KOPT-K1 (cell line): ENCODE measurements around the gene SH2D3A.

Experiments used
- H3K27ac ChIP-seq: fragments of 200-600 bp; sonication (generic); 2 replicates; pipeline ENCODE4 v1.5.1; 2016; ENCODE audit warnings: antibody characterized with exemption, mild to moderate bottlenecking, low read depth, low read length; ENCODE audit not compliant: poor library complexity, severe bottlenecking
- H3K36me3 ChIP-seq: fragments of 200-600 bp; sonication (generic); 2 replicates; pipeline ENCODE4 v1.5.1; 2017; ENCODE audit warnings: antibody characterized with exemption, mild to moderate bottlenecking, low read length, moderate library complexity; ENCODE audit not compliant: insufficient read depth
- H3K9me3 ChIP-seq: fragments of 200-600 bp; sonication (generic); 2 replicates; pipeline ENCODE4 v1.5.1; 2017; ENCODE audit warnings: antibody characterized with exemption, low read length, mild to moderate bottlenecking; ENCODE audit not compliant: insufficient read depth, poor library complexity, severe bottlenecking

Gene SH2D3A

GRCh38 chr19:6729573-6730152, 37.6 kb downstream of the SH2D3A start:
- H3K9me3 ChIP-seq = no peaks in the 10 kb centered on the region
- H3K27ac ChIP-seq = no peak overlapping the region
- peaks cover 14% of the 10 kb centered on the region; the same call in 1 of the 2 replicates for H3K36me3 ChIP-seq

DNA sequence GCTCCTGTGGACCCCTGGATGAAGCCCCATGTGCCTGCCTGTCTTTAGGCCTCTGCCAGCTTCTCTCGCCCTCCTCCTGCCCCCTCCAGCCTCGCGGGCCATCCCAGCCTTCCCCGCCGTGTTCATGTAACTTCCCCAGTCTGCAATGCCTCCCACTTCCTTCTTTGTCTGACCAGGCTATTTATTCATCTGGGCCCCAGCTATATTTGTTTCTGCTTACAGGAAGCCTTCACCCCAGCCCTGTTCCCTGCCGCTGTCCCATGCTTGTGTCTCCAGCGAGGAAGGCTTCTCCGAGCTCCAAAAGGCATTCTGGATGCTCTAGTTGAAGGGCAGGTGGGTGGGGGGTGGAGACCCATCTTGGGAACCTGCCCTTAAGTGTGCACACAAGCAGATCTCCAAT, 38.9 kb downstream of the SH2D3A start:
- H3K27ac ChIP-seq = no peak overlapping the region
- no peaks in the 10 kb centered on the region for H3K9me3 ChIP-seq
- peaks cover 8% of the 10 kb centered on the region; the same call in 1 of the 2 replicates for H3K36me3 ChIP-seq

DNA sequence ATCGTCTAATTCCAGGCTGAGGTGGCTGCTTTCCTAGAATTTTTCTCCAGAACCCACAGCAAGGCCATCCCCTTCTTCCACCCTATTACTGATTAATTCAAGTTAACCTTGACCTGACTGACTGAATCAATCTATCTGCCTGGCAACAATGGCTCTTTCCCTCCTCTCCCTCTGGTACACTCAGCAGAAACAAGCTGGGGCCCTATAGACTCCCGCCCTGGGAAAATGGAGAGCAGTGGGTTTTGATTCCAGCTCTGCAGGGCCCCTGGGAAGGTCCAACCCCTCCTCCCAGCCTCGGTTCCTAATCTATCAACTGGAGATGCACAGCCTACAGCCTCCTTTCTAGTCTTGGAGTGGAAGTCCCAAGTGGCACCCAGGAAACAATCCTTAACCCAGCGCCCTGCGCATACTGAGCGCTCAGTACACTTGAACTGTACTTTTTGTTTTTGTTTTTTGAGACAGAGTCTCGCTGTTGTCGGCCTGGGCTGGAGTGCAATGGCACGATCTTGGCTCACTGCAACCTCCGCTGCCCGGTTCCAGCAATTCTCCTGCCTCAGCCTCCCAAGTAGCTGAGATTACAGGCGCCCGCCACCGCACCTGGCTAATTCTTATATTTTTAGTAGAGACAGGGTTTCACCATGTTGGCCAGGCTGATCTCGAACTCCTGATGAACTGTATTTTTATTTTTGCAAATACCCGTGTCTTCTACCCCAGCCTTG, 41.6 kb downstream of the SH2D3A start:
- no peaks in the 10 kb centered on the region for H3K36me3 ChIP-seq
- no peak overlapping the region for H3K27ac ChIP-seq

DNA sequence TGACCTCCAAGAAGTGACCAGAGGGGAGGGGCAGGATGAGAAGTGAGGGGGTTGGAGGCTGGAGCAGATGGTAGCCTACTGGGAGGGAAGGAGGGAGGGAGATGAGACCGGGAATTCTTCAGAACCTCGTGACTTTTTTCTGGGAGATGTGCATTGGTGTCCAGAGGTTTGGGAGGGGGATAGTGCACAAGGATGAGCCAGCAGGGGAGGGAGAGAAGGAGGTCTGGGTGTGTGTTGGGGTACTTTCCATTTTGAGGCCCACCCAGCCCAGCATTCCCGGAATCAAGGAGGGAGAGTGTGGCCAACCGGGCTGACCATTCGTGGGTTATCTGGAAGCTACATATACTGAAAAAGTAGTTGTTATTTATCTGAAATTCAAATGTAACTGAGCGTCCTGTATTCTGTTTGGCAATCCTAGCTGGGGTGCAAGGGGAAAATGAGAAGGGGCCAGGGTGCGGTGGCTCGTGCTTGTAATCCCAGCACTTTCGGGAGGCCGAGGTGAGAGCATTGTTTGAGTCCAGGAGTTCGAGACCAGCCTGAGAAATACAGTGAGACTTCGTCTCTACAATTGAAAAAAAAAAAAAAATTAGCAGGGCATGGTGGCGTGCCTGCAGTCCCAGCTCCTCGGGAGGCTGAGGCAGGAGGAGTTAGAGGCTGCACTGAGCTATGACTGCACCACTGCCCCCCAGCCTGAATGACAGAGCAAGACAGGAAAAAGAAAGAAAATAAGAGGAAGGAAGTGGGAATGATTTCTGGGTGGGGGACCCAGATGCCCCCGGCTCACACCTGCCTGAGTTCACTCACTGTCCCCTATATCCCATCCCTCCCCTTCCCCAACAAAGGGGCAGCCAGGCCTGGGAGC, 42.4 kb downstream of the SH2D3A start:
- Histone ChIP-seq H3K27ac (no peak overlapping the region), H3K36me3 (no peaks in the 10 kb centered on the region), H3K9me3 (no peaks in the 10 kb centered on the region)

More for the DNA sequence above, 41.6 kb downstream of the SH2D3A start:
- no peaks in the 10 kb centered on the region for H3K9me3 ChIP-seq

DNA sequence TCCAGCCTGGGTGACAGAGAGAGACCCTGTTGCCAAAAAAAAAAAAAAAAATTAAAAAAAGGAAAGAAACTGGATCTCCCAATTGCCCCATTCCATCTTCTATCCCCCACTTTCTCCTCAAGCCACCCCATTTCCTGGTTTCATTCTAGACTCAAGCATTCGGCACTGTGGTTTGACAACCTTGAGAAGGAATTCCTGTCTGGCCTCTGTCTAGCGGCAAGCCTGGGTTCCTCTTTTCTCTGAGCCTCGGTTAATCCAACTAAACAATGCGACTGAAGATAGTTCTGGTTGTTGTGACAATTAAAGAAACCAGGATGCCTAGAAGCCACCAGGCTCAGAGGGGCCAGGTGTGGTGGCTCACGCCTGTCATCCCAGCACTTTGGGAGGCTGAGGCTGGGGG, 43.5 kb downstream of the SH2D3A start:
- H3K27ac ChIP-seq = no peak overlapping the region
- no peaks in the 10 kb centered on the region for H3K36me3 ChIP-seq
- no peaks in the 10 kb centered on the region for H3K9me3 ChIP-seq

DNA sequence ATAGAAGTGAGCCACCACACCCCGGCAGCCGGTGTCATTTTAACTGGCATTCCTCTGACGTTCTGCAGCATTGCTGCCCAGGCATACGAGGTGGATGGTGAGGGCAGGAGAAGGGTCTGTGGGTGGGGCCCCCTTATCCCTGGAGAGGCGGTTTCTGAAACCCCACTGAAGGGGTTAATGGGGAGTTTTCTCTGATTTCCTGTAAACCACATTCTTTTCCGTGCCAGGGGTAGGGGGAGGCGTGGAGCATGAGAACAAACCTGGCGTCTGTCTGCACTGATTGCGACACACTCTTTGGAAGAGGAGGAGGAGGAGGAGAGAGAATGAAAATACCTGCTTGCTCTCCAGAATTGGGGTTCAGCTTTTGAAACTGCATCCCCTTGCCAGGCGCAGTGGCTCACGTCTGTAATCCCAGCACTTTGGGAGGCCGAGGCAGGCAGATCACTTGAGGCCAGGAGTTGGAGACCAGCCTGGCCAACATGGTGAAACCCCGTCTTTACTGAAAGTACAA, 44.1 kb downstream of the SH2D3A start:
- Histone ChIP-seq H3K36me3 (no peaks in the 10 kb centered on the region), H3K27ac (no peak overlapping the region), H3K9me3 (no peaks in the 10 kb centered on the region)

DNA sequence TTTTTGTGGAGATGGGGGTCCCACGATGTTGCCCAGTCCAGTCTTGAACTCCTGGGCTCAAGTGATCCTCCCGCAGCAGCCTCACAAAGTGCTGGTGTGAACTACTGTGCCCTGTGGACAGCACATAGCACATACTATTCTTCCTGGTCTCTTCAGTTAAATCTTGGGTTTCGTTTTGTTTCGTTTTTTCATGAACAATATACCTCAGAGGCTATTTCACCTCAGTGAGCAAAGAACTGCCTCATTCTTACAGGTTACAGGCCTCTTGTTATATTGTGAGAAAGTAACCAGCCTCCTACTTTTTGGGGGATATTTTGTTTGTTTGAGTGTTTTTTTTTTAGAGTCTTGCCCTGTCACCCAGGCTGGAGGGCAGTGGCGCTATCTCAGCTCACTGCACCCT, 45.5 kb downstream of the SH2D3A start:
- Histone ChIP-seq H3K27ac (no peak overlapping the region), H3K9me3 (no peaks in the 10 kb centered on the region), H3K36me3 (no peaks in the 10 kb centered on the region)

DNA sequence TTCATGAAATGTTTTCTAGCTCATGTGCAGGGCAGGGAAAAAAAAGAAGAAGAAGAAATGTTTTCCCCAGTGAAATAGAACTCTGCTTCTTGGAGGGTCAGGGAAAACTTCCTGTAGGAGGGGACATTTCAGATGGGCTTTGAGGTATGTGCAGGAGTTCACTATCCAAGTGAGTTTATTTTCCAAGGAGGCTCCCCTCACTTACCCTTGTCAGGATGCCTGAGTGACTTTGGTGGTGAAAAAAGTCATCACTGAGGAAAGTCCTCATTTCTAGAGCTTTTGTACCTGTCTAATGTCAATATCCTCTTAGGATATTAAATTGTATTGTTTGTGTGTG, 46.1 kb downstream of the SH2D3A start:
- Histone ChIP-seq H3K36me3 (no peaks in the 10 kb centered on the region), H3K9me3 (no peaks in the 10 kb centered on the region), H3K27ac (no peak overlapping the region)

DNA sequence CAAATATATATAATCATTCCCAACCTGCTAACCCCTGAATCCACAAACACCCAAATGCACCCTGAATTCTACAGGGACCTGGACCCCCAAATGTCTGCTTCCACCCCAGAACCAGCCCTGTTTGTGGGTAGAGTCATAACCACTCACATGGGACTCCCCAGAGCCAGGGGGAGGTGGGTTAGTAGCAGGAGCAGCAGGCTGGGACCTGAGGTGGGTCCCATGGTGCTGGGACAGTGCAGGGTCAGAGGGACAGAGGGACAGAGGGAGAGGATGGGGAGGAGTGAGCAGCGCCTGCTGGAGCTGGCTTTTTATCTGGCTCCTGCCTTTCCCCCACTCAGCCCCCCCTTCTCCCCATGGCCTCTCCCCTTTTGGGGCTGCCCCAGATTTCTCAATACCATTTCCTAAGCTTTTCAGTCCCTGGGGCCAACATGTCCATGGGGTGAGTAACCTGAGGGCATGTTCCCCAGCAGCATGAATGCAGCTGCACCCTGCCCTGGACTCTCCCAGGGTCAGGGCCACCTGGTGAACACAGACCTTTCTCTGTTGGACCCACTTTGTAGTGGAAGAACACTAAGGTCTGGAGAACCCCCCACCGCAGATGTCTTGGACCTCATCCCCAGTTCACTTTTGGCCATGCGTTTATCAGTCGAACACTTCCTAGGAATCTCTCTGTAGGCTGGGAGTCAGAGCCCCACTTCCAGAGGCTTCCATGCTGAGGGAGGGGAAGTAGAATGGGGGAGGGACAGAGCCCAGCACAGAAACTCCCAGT, 46.7 kb downstream of the SH2D3A start, which contains the start of gene C3:
Gene C3 (minus strand): TSS at position 282 of the 769 bp plus-strand sequence. CDS start 61 bp downstream, at position 221.
- no peak within 1 kb of the TSS for H3K27ac ChIP-seq
- no peaks in the 10 kb centered on the region for H3K36me3 ChIP-seq
- H3K9me3 ChIP-seq = no peaks in the 10 kb centered on the region

DNA sequence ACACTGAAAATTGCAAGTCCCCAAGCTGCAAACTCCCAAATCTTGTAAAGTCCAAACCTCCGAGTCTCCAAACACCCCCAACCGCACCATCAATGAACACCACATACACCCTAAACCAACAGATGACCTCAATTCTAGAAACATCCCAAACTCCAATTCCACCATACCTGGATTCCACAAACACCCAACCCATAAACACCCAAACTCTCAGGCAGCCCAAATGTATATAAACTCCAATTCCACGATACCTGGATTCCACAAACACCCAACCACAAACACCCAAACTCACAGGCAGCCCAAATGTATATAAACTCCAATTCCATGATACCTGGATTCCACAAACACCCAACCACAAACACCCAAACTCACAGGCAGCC, 47.3 kb downstream of the SH2D3A start:
- Histone ChIP-seq H3K9me3 (no peaks in the 10 kb centered on the region), H3K36me3 (no peaks in the 10 kb centered on the region), H3K27ac (no peak overlapping the region)

DNA sequence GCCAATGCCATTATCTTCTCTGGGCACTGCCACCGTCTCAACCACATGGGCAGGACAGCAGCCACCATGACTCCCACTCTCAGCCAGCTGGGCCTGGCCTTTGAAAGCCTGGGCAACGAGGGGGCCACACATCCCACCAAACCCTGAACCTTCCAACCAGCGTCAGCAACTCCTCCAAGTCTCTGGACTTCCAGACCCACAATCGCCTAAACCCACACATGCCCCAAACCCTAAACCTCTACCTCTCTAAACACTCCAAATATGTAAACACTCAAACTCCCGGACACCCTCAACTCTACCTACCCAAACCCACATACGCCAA, 47.7 kb downstream of the SH2D3A start:
- H3K36me3 ChIP-seq = no peaks in the 10 kb centered on the region
- no peak overlapping the region for H3K27ac ChIP-seq
- H3K9me3 ChIP-seq = no peaks in the 10 kb centered on the region

GRCh38 chr19:6718741-6719539, 48.3 kb downstream of the SH2D3A start:
- Histone ChIP-seq H3K27ac (no peak overlapping the region), H3K9me3 (no peaks in the 10 kb centered on the region), H3K36me3 (no peaks in the 10 kb centered on the region)

DNA sequence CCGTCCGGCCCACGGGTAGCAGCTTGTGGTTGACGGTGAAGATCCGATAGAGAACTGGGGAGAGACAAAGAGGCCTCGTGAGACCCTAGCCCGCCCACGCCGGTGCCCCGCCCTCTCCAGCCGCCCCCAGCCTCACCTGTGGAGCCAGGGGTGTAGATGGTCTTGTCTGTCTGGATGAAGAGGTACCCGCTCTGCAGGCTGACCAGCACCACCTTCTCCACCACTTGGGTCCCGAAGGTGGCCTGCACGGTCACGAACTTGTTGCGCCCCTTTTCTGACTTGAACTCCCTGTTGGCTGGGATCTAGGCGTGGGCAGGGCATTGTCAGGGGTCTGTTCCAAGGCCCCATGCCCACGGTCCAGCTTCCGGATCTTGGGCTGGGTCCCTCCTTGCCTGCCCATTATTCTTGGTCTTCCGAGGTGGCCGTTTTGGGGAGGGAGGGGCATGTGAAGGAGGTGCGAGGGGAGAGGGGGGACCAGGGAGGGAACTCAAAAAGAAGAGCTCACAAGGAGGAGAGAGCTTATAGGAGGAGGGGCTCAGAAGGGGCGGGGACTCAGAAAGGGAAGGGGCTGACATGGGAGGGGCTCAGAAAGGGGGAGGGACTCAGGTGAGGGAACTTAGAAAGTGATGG, 49.0 kb downstream of the SH2D3A start:
- H3K36me3 ChIP-seq = no peaks in the 10 kb centered on the region
- no peaks in the 10 kb centered on the region for H3K9me3 ChIP-seq
- no peak overlapping the region for H3K27ac ChIP-seq

DNA sequence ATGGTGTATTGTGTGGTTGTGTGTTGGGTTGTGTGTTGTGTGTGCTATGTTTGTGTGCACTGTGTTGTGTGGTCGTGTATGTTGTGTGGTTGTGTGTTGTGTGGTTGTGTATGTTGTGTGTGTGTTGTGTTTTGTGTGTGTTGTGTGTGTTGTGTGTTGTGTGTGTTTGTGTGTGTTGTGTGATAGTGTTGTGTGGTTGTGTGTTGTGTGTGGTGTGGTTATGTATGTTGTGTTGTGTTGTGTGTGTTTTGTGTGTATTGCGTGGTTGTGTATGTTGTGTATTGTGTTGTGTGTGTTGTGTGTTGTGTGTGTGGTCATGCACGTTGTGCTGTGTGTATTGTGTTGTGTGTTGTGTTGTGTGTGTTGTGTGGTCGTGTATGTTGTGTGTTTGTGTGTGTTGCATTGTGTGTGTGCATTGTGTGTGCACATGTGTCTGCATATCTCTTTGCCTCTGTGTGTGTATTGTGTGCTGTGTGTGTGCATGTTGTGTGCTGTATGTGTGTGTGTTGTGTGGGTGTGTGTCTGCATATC, 49.7 kb downstream of the SH2D3A start:
- H3K9me3 ChIP-seq = no peaks in the 10 kb centered on the region
- H3K27ac ChIP-seq = no peak overlapping the region
- H3K36me3 ChIP-seq = no peaks in the 10 kb centered on the region
